ENCODE results near the gene FABP3. TPM values are rescaled to one million over a fixed set of nuclear protein-coding genes. Genes with fewer than 3 reads are reported as not detected.

The FABP3 gene
- total and polyA plus RNA-seq, 2 of the 4 experiments (the other 2 are of a cell fraction), result 4.8 to 8.6 TPM

- intact Hi-C loops (cut with micrococcal nuclease), result no loop called here
- no peak overlapping the region for H3K4me2 ChIP-seq (ENCODE audit: low read depth, low read length)
- no CpG with 5 or more reads among the region's 2 CpGs for WGBS, 2 experiments (ENCODE audit: extremely low coverage in 2 of 2, insufficient read length in 1 of 2)
These were observed 42.8 kb upstream of the FABP3 start for GRCh38 chr1:31415658-31416057.

More at GRCh38 chr1:31415658-31416057, 42.8 kb upstream of the FABP3 start:
- H3K4me1 ChIP-seq (ENCODE audit: control insufficient read depth, insufficient read depth, low read length), result peaks cover 23% of the 10 kb centered on the region
- H3K27me3 ChIP-seq (ENCODE audit: control insufficient read depth, insufficient read depth, low read length), result no peaks in the 10 kb centered on the region
- ATAC-seq (ENCODE audit: low read depth) (no peak), DNase-seq (no peak)
- no peak overlapping the region for H2BK15ac ChIP-seq (ENCODE audit: low read depth, low read length)
- peaks cover 2 to 59% of the 10 kb centered on the region in 2 experiments; a peak in 3 of 4 replicates for H3K79me1 ChIP-seq (ENCODE audit: low read depth in 1 of 2, low read length in 2 of 2)
- H3K4ac ChIP-seq (ENCODE audit: low read depth, low read length), result 0 out of 2 replicates have a peak overlapping the region, but pooled peaks have one; percentile 54
- H4K20me1 ChIP-seq (ENCODE audit: insufficient read depth, low read length), result peaks cover 31% of the 10 kb centered on the region
- CTCF ChIA-PET, result no interaction called here
- POLR2A ChIA-PET (ENCODE audit: unreplicated experiment), result no interaction called here
- no peak overlapping the region for H4K8ac ChIP-seq (ENCODE audit: low read depth in 2 of 2, low read length in 2 of 2)
- H3K4me3 ChIP-seq (ENCODE audit: insufficient read depth, low read depth, low read length), result no peak overlapping the region
- no peak overlapping the region for H3K9ac ChIP-seq (ENCODE audit: low read depth, low read length)
- H2AK9ac ChIP-seq (replicated peaks; ENCODE audit: low read depth, low read length, poor library complexity), result peak overlapping the region; percentile 72
- H4K5ac ChIP-seq (ENCODE audit: low read depth, low read length), result no peak overlapping the region
- BruUV-seq (replicated peaks), result no TSS peak
- H2AFZ ChIP-seq (replicated peaks; ENCODE audit: low read length, poor library complexity), result peak overlapping the region; percentile 14
- no peak overlapping the region for H2BK5ac ChIP-seq (ENCODE audit: low read depth, low read length, poor library complexity, severe bottlenecking)
- no peak overlapping the region for H3K23ac ChIP-seq (ENCODE audit: low read depth, low read length)
- no peak overlapping the region for H3K56ac ChIP-seq (ENCODE audit: extremely low read depth, insufficient read depth, low read length)
- no peak overlapping the region for H3K14ac ChIP-seq (replicated peaks; ENCODE audit: low read depth, low read length)
- H4K91ac ChIP-seq (ENCODE audit: insufficient read depth, low read depth, low read length), result no peak overlapping the region
- H2BK20ac ChIP-seq (ENCODE audit: low read depth, low read length), result no peak overlapping the region
- H3K27ac ChIP-seq (ENCODE audit: insufficient read depth, low read length), result no peak overlapping the region
- no peak overlapping the region for H3K18ac ChIP-seq (ENCODE audit: low read depth, low read length)
- no peak overlapping the region for H2BK120ac ChIP-seq (ENCODE audit: low read depth, low read length)
- peaks cover 38% of the 10 kb centered on the region for H3K9me1 ChIP-seq (ENCODE audit: insufficient read depth, low read length)
- in situ Hi-C loops (cut with MboI; ENCODE audit: low sequenced_read_pairs), result no loop called here
- H3K9me3 ChIP-seq (ENCODE audit: control insufficient read depth, insufficient read depth, low read length), result no peaks in the 10 kb centered on the region
- H3K36me3 ChIP-seq (ENCODE audit: control insufficient read depth, insufficient read depth, low read length), result peaks cover 4% of the 10 kb centered on the region; the same call in 1 of the 2 replicates
- dilution Hi-C loops (cut with HindIII; ENCODE audit: low sequenced_read_pairs, unreplicated experiment), result no loop called here
- H2AK5ac ChIP-seq (ENCODE audit: low read depth, low read length), result no peak overlapping the region
- TF ChIP-seq FOS (IDR thresholded peaks at IDR 0.05; ENCODE audit: low read depth, low read length) (no peak), MAZ (IDR thresholded peaks at IDR 0.05; ENCODE audit: borderline replicate concordance, low read depth, low read length) (no peak), RFX5 (IDR thresholded peaks at IDR 0.05; ENCODE audit: low read depth, low read length) (no peak), CEBPB (IDR thresholded peaks at IDR 0.05; ENCODE audit: low read depth, low read length) (no peak), POLR2A (IDR thresholded peaks at IDR 0.05; ENCODE audit: low read depth, low read length) (no peak), RAD21 (IDR thresholded peaks at IDR 0.05; ENCODE audit: low read length) (no peak), MAFK (IDR thresholded peaks at IDR 0.05; ENCODE audit: low read depth, low read length) (no peak), CTCF (conservative IDR thresholded peaks at IDR 0.05; ENCODE audit: low read depth, low read length) (no peak), CHD1 (IDR thresholded peaks at IDR 0.05; ENCODE audit: low read depth, low read length) (no peak), SMC3 (IDR thresholded peaks at IDR 0.05; ENCODE audit: low read depth, low read length) (no peak), NFE2L2 (IDR thresholded peaks at IDR 0.05; ENCODE audit: low read depth, low read length) (no peak)
- TF ChIP-seq, protein P1, sequence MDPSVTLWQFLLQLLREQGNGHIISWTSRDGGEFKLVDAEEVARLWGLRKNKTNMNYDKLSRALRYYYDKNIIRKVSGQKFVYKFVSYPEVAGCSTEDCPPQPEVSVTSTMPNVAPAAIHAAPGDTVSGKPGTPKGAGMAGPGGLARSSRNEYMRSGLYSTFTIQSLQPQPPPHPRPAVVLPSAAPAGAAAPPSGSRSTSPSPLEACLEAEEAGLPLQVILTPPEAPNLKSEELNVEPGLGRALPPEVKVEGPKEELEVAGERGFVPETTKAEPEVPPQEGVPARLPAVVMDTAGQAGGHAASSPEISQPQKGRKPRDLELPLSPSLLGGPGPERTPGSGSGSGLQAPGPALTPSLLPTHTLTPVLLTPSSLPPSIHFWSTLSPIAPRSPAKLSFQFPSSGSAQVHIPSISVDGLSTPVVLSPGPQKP (IDR thresholded peaks at IDR 0.05; ENCODE audit: borderline replicate concordance, low read depth, low read length), result no peak

Data from IMR-90 (cell line).